ENCODE results near the gene G3BP2.

DNA sequence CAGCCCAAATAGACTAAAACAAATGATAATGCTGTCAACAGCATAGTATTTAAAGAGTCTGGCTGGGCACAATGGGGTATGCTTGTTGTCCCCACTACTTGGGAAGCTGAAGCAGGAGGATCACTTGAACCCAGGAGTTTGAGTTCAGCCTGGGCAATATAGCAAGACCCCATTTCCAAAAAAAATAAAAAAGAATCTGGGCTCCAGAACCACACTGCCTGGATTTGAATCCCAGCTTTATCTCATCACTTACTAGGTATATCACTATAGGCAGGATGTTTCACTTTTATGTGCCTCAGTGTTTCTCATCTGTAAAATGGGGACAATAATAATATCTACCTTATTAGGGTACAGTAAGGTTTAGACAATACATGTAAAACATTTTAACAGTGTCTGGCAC lies 5.3 kb upstream of the G3BP2 start:
- TF ChIP-seq, protein P1, sequence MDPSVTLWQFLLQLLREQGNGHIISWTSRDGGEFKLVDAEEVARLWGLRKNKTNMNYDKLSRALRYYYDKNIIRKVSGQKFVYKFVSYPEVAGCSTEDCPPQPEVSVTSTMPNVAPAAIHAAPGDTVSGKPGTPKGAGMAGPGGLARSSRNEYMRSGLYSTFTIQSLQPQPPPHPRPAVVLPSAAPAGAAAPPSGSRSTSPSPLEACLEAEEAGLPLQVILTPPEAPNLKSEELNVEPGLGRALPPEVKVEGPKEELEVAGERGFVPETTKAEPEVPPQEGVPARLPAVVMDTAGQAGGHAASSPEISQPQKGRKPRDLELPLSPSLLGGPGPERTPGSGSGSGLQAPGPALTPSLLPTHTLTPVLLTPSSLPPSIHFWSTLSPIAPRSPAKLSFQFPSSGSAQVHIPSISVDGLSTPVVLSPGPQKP (IDR thresholded peaks at IDR 0.05; ENCODE audit: low read depth, low read length) = no peak
- TF ChIP-seq, protein P2, sequence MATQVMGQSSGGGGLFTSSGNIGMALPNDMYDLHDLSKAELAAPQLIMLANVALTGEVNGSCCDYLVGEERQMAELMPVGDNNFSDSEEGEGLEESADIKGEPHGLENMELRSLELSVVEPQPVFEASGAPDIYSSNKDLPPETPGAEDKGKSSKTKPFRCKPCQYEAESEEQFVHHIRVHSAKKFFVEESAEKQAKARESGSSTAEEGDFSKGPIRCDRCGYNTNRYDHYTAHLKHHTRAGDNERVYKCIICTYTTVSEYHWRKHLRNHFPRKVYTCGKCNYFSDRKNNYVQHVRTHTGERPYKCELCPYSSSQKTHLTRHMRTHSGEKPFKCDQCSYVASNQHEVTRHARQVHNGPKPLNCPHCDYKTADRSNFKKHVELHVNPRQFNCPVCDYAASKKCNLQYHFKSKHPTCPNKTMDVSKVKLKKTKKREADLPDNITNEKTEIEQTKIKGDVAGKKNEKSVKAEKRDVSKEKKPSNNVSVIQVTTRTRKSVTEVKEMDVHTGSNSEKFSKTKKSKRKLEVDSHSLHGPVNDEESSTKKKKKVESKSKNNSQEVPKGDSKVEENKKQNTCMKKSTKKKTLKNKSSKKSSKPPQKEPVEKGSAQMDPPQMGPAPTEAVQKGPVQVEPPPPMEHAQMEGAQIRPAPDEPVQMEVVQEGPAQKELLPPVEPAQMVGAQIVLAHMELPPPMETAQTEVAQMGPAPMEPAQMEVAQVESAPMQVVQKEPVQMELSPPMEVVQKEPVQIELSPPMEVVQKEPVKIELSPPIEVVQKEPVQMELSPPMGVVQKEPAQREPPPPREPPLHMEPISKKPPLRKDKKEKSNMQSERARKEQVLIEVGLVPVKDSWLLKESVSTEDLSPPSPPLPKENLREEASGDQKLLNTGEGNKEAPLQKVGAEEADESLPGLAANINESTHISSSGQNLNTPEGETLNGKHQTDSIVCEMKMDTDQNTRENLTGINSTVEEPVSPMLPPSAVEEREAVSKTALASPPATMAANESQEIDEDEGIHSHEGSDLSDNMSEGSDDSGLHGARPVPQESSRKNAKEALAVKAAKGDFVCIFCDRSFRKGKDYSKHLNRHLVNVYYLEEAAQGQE (IDR thresholded peaks at IDR 0.05; ENCODE audit: low read depth, low read length) = no peak
- TF ChIP-seq ZNF207 (IDR thresholded peaks at IDR 0.05; ENCODE audit: borderline replicate concordance) = no peak
- no peak for TF ChIP-seq CBX3 (IDR thresholded peaks at IDR 0.05; ENCODE audit: borderline replicate concordance, low read depth)
- TF ChIP-seq CHD1 (IDR thresholded peaks at IDR 0.05; ENCODE audit: low read depth, low read length) = no peak
- no peak for TF ChIP-seq EZH2 (IDR thresholded peaks at IDR 0.05; ENCODE audit: borderline replicate concordance, control insufficient read depth, low read depth, low read length)
